HEK293T (cell line): ENCODE measurements around the gene SALL1.

Source experiments
- BHLHE40 ChIP-seq: fragments of 450-650 bp; IDR thresholded peaks from 2 replicates; pipeline ENCODE4 v1.6.1; 2016; ENCODE audit warnings: mild to moderate bottlenecking, moderate library complexity, borderline replicate concordance
- ELF4 ChIP-seq: fragments of 450-650 bp; IDR thresholded peaks from 2 replicates; pipeline ENCODE4 v1.6.1; 2017; ENCODE audit warnings: antibody characterized with exemption
- FOXK2 ChIP-seq: fragments of 450-650 bp; IDR thresholded peaks from 2 replicates; pipeline ENCODE4 v1.6.1; 2016; ENCODE audit warnings: mild to moderate bottlenecking
- FOXM1 ChIP-seq: fragments of 450-650 bp; IDR thresholded peaks from 2 replicates; pipeline ENCODE4 v1.6.1; 2017; ENCODE audit warnings: mild to moderate bottlenecking, borderline replicate concordance
- SP1 ChIP-seq: fragments of 450-650 bp; IDR thresholded peaks from 2 replicates; pipeline ENCODE4 v1.6.1; 2017
- TF ChIP-seq, protein P1 (sequence below): fragments of 450-650 bp; IDR thresholded peaks from 2 replicates; pipeline ENCODE4 v1.6.1; 2016

GRCh38 chr16:51164574-51164973 lies 13.5 kb upstream of the SALL1 start:
- TF ChIP-seq SP1 (no peak), FOXM1 (no peak), BHLHE40 (no peak), ELF4 (no peak), FOXK2 (no peak)
- TF ChIP-seq, protein P1, sequence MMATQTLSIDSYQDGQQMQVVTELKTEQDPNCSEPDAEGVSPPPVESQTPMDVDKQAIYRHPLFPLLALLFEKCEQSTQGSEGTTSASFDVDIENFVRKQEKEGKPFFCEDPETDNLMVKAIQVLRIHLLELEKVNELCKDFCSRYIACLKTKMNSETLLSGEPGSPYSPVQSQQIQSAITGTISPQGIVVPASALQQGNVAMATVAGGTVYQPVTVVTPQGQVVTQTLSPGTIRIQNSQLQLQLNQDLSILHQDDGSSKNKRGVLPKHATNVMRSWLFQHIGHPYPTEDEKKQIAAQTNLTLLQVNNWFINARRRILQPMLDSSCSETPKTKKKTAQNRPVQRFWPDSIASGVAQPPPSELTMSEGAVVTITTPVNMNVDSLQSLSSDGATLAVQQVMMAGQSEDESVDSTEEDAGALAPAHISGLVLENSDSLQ, result no peak
